Loucy (cell line): ENCODE results near the gene CDK6.

Experiments
- H2AFZ ChIP-seq: fragments of 200-600 bp; sonication (generic); 2 replicates; pipeline ENCODE4 v1.6.0; 2016; ENCODE audit warnings: antibody characterized with exemption, mild to moderate bottlenecking, low read length, moderate library complexity
- H3F3A ChIP-seq: fragments of 200-600 bp; 2 replicates; pipeline ENCODE4 v1.6.0; 2016; ENCODE audit warnings: antibody characterized with exemption, low read depth, mild to moderate bottlenecking
- H3K27me3 ChIP-seq: fragments of 200-600 bp; sonication (generic); 2 replicates; pipeline ENCODE4 v1.6.1; 2014; ENCODE audit warnings: low read length, mild to moderate bottlenecking; ENCODE audit not compliant: insufficient read depth, poor library complexity, severe bottlenecking
- H3K36me3 ChIP-seq: fragments of 200-600 bp; sonication (generic); 2 replicates; pipeline ENCODE4 v1.6.1; 2016; ENCODE audit warnings: low read length; ENCODE audit not compliant: insufficient read depth
- H3K4me1 ChIP-seq: fragments of 200-600 bp; sonication (generic); 2 replicates; pipeline ENCODE4 v1.5.1; 2014; ENCODE audit warnings: low read length, mild to moderate bottlenecking; ENCODE audit not compliant: insufficient read depth, poor library complexity, severe bottlenecking
- H3K4me2 ChIP-seq: fragments of 200-600 bp; sonication (generic); 2 replicates; pipeline ENCODE4 v1.6.0; 2014; ENCODE audit warnings: antibody characterized with exemption, low read length, low read depth, mild to moderate bottlenecking; ENCODE audit not compliant: poor library complexity, severe bottlenecking
- H3K4me3 ChIP-seq: fragments of 200-600 bp; sonication (generic); 2 replicates; pipeline ENCODE4 v1.5.1; 2014; ENCODE audit warnings: low read length, mild to moderate bottlenecking, mixed read lengths; ENCODE audit not compliant: poor library complexity, severe bottlenecking
- H3K79me2 ChIP-seq: fragments of 200-600 bp; sonication (generic); 2 replicates; pipeline ENCODE4 v1.6.1; 2014; ENCODE audit warnings: low read length; ENCODE audit not compliant: insufficient read depth
- H3K9ac ChIP-seq: fragments of 200-600 bp; sonication (generic); 2 replicates; pipeline ENCODE4 v1.6.0; 2014; ENCODE audit warnings: mild to moderate bottlenecking, low read depth, low read length, moderate library complexity; ENCODE audit not compliant: poor library complexity, severe bottlenecking
- H3K9me2 ChIP-seq: fragments of 200-600 bp; sonication (generic); replicated peaks from 2 replicates; pipeline ENCODE4 v1.6.1; 2016; ENCODE audit warnings: low read depth, low read length, mixed read lengths
- H3K9me3 ChIP-seq: fragments of 200-600 bp; sonication (generic); 2 replicates; pipeline ENCODE4 v1.6.1; 2014; ENCODE audit warnings: mild to moderate bottlenecking, antibody characterized with exemption, low read length, low read depth; ENCODE audit not compliant: insufficient read depth
- H4K20me1 ChIP-seq: fragments of 200-600 bp; sonication (generic); 2 replicates; pipeline ENCODE4 v1.6.0; 2014; ENCODE audit warnings: antibody characterized with exemption, low read length, mild to moderate bottlenecking; ENCODE audit not compliant: insufficient read depth, poor library complexity, severe bottlenecking
- CTCF ChIP-seq: fragments of 200-600 bp; sonication (generic); conservative IDR thresholded peaks from 2 replicates; pipeline ENCODE4 v1.5.1; 2014; ENCODE audit warnings: mild to moderate bottlenecking, antibody characterized with exemption, low read length
- EZH2phosphoT487 ChIP-seq: fragments of 200-600 bp; IDR thresholded peaks from 2 replicates; pipeline ENCODE4 v1.6.1; 2018; ENCODE audit warnings: antibody characterized with exemption, mild to moderate bottlenecking, moderate library complexity, borderline replicate concordance

CDK6 gene

GRCh38 chr7:92702535-92702934, 133.8 kb downstream of the CDK6 start:
- H3K4me2 ChIP-seq = no peak overlapping the region
- no peaks in the 10 kb centered on the region for H3K4me1 ChIP-seq
- no peak overlapping the region for H3K4me3 ChIP-seq
- H3F3A ChIP-seq = peaks cover 6% of the 10 kb centered on the region; the same call in 1 of the 2 replicates
- no peak for TF ChIP-seq EZH2phosphoT487
- H2AFZ ChIP-seq = no peak overlapping the region
- H3K36me3 ChIP-seq = peaks cover 87% of the 10 kb centered on the region
- no peak overlapping the region for H3K9ac ChIP-seq
- H4K20me1 ChIP-seq = peaks cover 53% of the 10 kb centered on the region
- no peaks in the 10 kb centered on the region for H3K9me3 ChIP-seq
- no peaks in the 10 kb centered on the region for H3K9me2 ChIP-seq
- H3K27me3 ChIP-seq = no peaks in the 10 kb centered on the region
- H3K79me2 ChIP-seq = peaks cover 95% of the 10 kb centered on the region

DNA sequence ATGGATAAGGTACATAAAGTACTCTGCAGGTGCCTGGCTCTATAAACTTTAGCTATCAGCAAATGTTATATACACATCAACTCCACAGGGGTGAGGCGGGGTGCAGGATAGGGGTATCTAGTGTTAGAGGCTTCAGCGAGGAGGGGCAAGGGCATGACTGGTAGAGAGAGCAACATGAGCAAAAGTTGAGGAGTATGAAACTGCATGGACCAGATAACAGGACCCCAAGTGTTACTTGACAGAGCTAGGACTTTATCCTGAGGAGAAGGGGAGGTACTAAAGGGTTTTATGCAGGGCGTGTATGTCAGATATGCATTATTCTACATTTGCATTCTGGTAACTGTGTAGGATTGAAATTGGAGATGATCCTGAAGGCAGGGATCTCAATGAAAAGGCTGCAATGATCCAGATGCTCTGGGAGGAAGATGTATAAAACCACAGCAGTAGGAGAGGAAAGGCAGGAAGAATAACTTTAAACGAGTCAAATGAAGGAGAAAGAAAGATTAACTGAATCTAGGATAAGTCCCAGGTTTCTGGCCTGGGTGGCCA, 136.3 kb downstream of the CDK6 start:
- H3K79me2 ChIP-seq = peaks cover 95% of the 10 kb centered on the region

GRCh38 chr7:92699560-92699959, 136.8 kb downstream of the CDK6 start:
- Histone ChIP-seq H3K4me3 (no peak overlapping the region), H3K9ac (no peak overlapping the region), H3F3A (peaks cover 6% of the 10 kb centered on the region; the same call in 1 of the 2 replicates), H3K4me2 (no peak overlapping the region), H3K79me2 (peaks cover 95% of the 10 kb centered on the region), H3K4me1 (no peaks in the 10 kb centered on the region), H3K27me3 (no peaks in the 10 kb centered on the region), H4K20me1 (peaks cover 73% of the 10 kb centered on the region), H3K9me3 (no peaks in the 10 kb centered on the region), H2AFZ (no peak overlapping the region), H3K36me3 (peaks cover 88% of the 10 kb centered on the region), H3K9me2 (no peaks in the 10 kb centered on the region)
- no peak for TF ChIP-seq CTCF
- no peak for TF ChIP-seq EZH2phosphoT487

More for the DNA sequence above, 136.3 kb downstream of the CDK6 start:
- Histone ChIP-seq H2AFZ (no peak overlapping the region), H3K27me3 (no peaks in the 10 kb centered on the region), H3K36me3 (peaks cover 88% of the 10 kb centered on the region), H3K9me2 (no peaks in the 10 kb centered on the region), H4K20me1 (peaks cover 68% of the 10 kb centered on the region), H3F3A (peaks cover 6% of the 10 kb centered on the region; the same call in 1 of the 2 replicates), H3K4me1 (no peaks in the 10 kb centered on the region), H3K9ac (no peak overlapping the region), H3K9me3 (no peaks in the 10 kb centered on the region), H3K4me3 (no peak overlapping the region), H3K4me2 (no peak overlapping the region)
- TF ChIP-seq CTCF (no peak), EZH2phosphoT487 (no peak)

- Histone ChIP-seq H3K9me3 (no peaks in the 10 kb centered on the region), H3K4me1 (no peaks in the 10 kb centered on the region), H3K9ac (no peak overlapping the region), H3K9me2 (no peaks in the 10 kb centered on the region), H4K20me1 (peaks cover 74% of the 10 kb centered on the region), H3K79me2 (peaks cover 96% of the 10 kb centered on the region), H3F3A (peaks cover 6% of the 10 kb centered on the region; the same call in 1 of the 2 replicates), H3K4me3 (no peak overlapping the region), H2AFZ (no peak overlapping the region), H3K27me3 (no peaks in the 10 kb centered on the region), H3K4me2 (no peak overlapping the region), H3K36me3 (peaks cover 88% of the 10 kb centered on the region)
- TF ChIP-seq EZH2phosphoT487 (no peak), CTCF (no peak)
These were observed 138.0 kb downstream of the CDK6 start for GRCh38 chr7:92698237-92698841.
